Stimulated activated CD4-positive, alpha-beta T cell treated with anti-CD3 and anti-CD28 coated beads, Interleukin-1b, Interleukin-23, amount 100 ng/mL, for 1 hour (primary cell): ENCODE measurements around the gene MDM1.

Experiments used
- DNase-seq, 2 donors: peaks; one replicate each; pipeline ENCODE4 v3.0.0-alpha.2; 2020; ENCODE audit warnings: low read depth in 2 of 2

MDM1 gene, protein sequence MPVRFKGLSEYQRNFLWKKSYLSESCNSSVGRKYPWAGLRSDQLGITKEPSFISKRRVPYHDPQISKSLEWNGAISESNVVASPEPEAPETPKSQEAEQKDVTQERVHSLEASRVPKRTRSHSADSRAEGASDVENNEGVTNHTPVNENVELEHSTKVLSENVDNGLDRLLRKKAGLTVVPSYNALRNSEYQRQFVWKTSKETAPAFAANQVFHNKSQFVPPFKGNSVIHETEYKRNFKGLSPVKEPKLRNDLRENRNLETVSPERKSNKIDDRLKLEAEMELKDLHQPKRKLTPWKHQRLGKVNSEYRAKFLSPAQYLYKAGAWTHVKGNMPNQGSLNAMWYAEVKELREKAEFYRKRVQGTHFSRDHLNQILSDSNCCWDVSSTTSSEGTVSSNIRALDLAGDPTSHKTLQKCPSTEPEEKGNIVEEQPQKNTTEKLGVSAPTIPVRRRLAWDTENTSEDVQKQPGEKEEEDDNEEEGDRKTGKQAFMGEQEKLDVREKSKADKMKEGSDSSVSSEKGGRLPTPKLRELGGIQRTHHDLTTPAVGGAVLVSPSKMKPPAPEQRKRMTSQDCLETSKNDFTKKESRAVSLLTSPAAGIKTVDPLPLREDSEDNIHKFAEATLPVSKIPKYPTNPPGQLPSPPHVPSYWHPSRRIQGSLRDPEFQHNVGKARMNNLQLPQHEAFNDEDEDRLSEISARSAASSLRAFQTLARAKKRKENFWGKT

DNA sequence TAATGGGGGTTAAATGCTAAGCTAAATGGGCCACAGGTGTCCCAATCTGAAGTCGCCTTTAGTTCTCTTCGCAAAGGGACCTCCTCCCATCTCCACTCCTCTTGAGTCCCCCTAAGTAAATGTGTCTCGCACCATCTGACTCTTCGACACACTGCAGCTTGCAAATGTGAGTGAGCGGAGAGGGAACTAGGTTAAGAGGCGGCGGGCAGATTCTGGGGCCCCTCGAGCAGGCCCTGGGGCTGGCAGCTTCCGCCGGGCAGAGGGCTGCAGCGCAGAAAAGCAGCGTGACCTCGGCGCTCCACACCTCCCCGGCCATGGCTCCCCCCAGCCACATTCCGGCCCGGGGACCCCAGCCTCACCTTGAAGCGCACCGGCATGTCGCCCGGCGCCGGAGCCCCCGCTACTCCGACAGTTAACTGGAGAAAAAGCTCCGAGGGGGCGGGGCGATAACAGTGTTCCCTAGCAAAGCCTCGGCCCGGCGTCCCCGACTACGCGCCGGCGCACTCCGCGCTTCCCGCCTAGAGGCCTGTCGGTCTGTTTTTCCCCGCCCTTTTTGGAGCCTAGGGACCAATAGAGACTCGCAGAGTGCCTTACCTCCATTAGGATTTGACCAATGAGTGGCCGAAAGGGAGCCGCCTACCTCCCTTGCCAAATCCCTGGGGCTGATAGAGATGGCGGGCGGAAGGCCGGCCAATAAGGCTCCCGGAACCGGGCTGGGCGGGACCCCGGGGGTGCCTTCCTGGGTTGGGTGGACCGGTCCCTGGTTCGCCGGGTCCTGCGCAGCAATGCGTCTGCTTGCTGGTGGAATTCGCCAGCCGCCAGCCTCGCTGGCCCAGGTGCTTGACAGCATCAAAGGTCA lies at the start of gene MDM1:
TSS of gene MDM1 (minus strand) at position 494 of the 859 bp plus-strand sequence. CDS start at position 377, 117 bp downstream.
- DNase-seq: peak; percentile 84 to 87

DNA sequence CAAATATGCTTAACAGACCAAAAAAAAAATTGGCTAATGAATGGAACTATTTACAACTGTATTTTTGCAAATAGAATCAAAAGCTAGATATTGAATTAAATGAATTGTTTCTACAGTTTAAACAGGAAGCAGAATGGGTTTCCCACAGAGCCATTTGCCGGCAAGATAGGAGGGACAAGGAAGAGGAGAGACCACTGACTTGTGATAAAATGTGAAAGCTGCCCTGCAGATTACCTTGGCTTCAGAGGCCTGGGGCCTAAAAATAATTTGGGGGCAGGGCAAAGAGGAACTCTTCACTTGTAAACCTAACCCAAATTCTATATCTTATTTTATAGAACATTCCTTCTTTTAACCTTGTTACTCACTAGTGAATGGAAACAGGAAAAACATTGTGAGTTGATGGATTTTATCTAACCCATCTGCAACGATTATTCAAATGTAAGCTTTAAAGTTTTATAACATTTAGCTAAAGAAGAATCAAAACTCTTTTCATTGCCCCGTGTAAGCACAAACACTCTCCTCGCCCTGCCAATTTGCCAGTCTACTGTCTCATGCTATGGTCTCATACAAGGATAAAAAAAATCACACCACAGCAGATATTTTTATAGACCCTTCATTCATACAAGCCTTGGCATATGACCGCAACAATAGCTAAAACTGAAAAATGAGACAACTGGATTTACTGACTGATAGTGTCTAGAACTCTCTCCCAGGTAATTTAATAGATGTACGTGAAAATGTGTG lies 49.5 kb upstream of the MDM1 start:
- DNase-seq: no peak

DNA sequence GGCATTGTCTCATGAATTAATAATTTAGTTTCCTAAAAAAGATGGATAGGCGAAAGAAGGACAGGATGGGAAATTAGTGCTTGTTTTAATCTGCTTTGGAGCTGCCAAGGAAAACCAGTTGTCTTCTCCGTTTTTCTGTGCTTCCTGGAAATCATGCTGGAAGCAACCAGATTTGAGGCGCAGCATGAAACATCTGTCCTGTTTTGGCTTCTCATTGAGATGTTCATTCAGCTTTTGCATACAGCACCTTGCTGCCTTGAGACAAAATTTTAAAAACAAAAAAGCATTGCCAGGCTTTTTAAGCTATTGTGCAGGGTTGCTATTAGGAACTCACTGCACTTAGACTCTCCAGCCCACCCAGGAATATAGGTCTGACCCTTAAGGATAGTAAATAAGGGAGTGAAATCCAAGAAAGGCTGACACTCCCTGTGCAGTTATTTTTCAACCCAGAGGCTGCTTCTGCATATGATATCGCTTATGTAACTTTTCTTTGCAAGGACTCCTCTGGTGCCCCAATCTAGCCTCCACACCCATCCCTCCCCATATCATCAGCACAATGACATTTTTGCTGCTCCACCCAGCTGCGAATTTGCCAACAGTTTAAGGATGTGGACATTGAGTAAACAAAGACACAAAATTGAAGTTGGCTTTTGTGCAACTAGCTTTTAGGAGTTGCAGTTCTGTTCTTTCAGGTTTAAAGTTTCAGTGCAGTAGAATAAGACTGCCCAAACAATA lies 46.9 kb upstream of the MDM1 start:
- no peak for DNase-seq

DNA sequence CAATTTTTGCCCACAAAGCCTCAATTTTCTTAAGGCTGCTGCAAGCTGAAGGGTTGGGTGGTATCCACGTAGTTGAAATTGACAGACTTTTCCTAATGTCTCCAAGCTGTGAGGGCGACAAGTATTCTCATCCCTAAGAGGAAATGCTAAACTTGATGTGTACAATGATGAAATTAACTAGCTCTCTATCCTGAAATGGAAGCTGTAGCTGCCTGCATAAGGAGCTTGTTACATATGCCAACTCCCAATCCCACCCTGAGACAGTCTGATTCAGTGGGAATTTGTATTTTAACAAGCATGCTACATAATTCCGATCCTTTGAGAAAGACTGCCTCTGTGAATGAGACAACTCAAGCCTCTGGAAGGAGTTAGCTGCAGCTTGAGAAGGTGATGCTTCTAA lies 45.7 kb upstream of the MDM1 start:
- DNase-seq: no peak

DNA sequence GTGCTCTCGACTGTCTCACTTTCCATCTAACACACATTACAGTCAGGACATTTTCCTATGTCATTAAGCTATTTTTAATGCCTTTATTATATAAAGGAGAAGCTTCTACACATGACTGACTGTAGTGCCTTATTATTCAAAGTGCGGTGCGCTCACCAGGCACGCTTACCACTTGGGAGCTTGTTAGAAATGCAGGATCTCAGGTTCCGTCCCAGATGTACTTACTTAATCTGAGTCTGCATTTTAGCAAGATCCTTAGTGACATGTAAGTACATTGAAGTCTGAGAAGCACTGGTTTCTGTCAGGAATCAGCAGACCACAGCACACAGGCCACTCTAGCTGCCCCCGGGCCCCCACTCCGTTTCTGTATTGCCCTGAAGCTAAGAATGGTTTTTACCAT lies 44.7 kb upstream of the MDM1 start:
- no peak for DNase-seq

DNA sequence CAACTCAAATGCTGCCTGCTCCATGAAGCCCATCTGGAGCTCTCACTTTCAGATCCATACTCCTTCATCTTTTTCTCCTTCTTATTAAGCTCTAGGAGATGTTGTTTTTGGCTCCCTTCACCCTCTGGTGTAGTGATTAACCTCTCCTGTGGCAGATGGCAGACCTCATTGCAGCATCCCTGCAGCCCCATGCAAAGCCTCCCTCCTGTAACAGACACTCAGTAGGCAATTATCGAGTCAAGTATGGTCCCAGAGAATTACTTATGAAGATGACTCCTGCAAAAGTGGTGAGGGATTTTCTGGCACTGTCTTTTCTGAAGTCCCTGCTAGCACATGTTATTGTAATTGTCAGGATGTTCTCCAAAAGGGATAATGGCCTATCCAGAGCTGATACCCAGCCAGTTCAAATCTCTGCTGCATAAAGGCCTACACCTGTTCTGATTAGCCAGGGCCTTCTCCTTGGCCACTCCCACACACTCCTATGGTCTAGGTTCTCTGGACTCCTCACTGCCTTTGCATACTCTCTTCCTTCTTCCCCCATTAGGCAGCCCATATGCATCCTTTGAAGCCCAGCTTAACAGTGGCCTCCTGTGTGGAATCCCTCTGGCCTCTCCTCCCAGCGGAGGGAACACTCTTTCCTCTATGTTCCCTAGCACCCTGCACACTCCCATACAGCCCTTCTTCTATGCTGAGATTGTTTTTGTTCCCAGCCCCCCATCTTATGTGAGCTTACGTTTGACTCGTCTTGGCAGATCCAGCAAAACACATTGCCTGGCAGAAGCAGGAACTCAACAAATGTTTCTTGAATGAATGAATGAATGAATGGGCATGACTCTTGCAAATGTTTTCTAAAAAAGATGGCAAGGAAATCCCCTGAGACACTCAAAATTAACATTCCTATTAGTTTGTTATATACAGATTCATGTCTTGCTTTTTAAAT lies 43.9 kb upstream of the MDM1 start:
- DNase-seq: no peak

DNA sequence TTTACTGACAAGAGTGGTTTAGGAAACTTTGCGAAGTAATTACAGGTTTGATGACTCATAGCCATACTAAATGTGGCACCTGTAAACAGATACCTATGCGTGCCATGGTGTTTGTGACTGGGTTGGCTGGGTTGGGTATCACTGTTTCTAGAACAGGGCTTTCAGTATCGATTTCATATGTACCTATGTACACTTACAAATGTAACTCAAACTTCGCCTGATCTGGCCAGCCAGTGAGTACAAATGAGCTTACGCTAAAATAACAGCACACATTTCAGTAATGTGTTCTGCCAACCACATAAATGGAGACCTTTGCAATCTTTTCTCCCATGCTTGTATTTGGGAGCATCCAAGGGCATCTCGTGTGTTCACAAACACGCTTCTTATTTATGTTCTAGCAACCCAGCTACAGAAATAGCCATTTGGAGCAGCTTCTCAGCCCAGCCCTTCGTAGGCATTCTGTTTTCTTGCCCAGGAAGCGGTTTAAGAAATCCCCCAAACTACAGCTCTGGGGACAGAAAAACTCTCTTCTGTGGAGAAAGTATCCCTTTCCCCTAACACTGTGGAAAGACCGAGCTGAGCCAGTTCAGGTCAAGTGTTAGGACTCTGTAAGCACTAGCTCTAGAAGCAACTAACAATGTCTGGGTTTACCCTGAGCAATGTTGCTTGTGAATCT lies 42.3 kb upstream of the MDM1 start:
- peak; percentile 17 to 22 for DNase-seq

DNA sequence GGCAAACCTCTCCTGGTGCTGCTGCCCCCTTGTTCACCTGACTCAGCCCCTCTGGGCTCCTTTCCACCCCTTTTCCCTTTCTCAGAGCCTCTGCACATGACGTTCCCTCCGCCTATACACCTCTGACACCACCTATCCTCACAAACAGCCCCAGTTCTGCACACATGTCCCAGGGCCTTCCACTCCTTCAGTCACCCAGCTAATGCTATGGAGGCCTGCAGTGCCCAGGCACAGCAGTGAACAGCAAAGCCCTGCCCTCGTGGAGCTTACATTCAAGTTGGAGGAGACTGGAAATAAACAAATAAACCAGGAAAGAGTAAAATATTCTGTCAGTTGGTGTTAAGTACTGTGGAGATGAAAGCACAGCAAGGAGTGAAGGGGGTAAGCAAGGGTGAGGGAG lies 38.5 kb upstream of the MDM1 start:
- no peak for DNase-seq

DNA sequence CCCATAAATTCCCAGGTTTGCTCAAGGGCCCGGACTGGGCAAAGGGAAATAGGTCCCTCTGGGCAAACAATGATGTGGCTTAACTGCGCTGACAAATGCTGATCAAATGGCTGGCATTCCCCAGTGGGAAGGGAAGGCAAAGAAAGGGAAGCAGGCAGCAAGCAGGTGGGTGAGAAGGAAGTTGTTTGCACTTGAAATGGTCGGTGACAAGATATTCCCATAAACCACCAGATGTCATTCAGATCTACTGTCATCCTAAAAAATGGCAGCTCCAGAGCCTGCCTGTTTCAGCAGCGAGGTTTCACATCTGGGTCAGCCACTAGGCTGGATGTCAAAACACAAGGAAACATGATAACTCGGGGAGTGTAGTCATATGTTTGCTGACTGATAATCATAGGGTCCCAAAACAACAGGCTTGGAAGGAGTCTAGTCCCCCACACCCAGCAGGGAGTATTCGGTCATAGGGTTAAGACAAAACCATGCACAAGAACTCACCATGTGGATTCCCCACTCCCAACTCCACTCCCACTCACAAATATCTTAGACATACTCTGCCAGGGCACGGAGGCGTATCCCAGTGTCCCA lies 37.9 kb upstream of the MDM1 start:
- DNase-seq: no peak

DNA sequence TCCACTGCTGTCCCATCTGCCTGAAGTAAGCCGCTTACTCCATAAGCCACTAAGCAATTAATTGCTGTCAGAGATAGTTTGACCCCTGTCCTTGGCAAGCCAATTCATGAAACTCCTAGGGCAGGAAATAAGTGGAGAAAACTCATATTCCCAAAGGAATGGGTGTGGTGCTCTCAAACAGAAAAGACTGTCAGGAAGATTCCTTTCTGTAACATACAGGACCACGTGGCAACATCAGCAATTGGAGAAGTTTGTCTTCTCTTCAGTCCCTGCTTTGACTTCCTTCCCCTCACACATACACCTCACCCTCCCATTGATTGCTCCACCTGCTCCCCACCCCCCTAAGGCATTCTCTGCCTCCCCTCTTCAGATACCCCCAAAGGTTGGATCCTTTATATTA lies 36.2 kb upstream of the MDM1 start:
- DNase-seq: no peak

DNA sequence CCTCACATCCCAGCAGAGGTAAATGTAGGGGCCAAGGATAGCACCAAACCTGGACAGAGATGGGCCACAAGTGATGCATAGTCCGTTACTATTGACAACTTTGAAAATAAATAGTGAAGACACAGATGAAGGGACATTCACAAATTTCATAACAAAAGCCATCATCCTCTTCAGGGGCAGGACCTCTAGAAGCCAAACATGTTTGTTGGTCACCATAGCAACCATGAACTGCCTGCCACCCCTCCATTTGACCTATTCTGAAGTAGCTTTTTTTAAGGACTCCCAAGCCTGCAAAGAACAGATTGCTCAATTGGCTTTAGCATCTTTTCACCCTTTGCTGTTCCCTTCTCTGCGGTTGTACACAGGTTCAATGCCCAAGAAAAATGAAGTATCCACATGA lies 35.7 kb upstream of the MDM1 start:
- no peak for DNase-seq

DNA sequence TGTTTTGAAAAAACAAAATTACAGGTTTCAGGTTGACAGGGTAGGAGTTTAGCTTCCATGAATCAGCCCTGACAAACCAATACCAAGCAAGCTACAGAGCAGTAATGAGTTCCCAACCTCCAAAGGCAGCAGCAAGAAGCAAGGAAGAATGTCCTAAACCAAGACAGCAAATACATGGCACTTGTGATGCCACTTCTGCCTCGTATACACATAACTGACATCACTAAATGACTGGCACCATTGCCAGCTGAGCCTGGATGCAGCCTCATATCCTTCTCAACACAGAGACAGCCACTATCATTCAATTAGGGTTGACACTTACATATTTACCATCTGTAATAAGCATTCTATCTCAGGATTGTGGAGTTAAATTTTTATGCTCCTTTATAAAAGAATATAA lies 35.0 kb upstream of the MDM1 start:
- no peak for DNase-seq

DNA sequence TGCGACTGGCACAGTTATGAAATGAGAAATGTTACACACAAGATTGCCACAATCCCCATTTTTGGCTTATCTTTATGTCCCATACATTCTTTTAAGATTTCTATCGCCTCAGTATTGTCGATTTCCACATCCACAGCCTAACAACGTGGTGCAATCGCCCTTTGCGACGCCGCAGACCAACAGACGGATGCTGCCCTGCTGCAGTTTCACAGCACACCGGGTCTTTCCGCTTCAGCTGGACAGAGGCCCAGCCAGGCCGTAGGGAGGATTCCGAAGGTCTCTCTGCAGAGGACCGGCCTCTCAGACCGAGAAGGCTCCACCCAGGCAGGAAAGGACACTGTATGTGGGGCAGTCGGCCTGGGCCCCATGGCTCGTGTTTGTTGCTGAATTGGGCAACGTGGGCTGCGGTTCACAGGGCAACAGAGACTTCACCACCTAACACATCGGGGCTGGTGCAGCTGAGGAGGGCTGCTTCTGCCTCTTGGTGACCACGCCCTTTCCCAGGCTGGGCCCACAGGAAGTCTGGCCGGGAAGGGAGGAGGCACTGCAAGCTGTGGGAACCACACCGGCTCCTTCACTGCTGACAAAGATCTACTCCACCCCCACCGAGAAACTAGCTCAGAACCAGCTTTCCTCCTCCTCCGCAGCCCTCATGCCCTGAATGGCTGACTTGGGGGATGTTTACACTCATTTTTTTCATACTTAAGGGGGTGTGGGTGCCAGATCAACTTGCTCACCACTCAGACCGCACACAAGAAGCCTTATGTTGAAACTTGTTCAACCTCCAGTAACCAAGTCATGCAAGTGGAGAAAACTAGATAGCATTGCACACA lies 32.9 kb upstream of the MDM1 start:
- peak; percentile 41 to 55 for DNase-seq

DNA sequence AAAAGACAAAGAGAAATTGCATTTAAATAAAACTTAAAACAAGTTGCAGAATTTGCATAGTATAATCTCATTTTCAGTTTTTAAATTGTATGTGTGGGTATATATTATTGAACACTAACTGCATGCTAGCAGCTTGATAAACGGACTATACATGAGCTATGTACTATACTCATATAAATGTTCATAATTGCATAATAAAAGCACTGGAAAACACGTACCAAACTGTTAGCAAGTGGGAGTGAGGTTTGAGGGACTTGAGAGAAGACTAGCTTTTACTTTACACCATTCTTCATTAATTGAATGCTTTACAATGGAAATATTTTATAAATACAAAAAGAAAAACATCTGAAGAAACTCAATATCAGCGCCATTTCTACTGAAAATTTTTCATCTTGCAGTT lies 32.2 kb upstream of the MDM1 start:
- DNase-seq: no peak

DNA sequence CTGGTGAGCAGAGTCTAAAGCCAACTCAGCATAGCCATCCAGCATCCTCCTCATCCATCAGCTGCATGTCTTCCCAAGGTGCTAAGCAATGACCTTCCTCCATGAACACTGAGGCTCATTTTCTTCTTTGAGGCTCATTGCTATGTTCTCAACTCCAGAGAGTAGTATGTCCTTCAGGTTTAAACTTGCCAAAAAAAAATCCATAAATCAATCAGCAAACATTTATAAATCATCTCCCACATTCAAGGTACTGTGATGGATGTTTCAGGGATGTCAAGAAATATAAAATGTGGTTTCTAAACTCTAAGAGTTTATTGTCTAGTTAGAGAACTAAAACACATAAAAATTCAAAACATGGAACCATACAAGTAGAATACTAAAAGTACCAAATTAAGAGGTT lies 29.8 kb upstream of the MDM1 start:
- DNase-seq: no peak

DNA sequence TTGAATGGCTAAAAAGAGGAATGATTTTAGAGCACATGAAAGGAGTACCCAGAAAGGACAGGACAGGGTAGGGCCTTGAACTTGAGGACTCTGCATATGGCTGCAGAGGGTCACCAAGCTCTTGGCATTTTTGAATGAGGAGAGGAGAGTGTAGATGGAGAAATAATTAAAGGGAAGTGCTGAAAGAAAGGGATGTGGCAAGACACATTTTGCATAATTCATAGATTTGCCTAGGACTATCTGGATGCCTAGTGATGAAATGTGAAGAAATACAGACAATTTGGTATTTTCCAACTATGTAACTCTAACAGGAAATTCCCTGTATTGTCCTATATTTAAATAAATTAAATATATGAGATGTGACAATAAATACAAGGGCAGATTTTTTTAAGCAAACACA lies 27.5 kb upstream of the MDM1 start:
- DNase-seq: no peak

DNA sequence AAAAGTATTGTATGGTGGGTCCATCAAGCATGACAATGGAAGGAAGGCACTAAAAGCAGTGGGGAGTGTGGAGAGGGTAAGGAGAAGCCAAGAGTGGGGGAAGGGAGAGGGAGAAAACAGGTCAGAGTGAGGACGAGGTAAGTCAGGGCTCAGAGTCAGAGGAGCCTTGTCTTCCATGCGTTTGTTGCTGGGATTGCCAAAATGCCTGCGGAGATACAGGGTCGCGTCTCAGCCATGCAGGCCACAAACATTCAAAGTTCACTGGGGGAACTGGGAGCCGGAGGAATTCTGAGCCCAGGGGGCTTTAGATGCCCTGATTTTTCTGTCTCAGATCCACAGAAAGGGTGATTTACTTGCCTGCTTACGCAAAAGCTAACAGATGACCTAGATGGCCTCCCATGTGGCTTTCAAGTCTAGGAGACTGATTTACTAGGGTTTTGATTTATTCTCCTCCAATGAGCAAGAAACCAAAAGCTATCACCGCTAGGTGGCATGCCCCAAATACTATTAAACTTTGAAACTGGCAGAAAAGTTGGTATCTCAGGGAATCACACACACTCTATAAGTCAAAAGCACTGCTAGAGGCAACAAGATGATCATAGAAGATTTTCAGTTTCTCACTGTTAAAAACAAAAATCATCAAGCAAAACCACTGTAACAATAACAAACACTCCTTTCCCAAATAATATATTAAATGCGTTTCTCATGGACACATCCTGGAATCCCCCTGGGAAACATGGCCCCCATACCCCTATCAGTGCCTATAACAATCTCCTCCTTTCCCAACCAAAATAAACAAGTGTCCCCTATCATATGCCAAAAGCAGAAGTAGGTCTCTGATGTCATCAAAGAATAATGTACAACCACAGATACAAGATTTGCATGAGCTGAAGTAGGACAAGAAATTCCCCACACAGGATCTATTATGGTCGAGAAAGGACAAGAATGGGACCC lies 26.6 kb upstream of the MDM1 start:
- DNase-seq: peak in 1 of 2 donors; percentile 22
